Esophagus muscularis mucosa (tissue), 4 donors: ENCODE data around the gene DDHD1.

ENCODE experiments used
- EP300 ChIP-seq: sonication (generic); formaldehyde crosslinking; IDR thresholded peaks from one replicate; pipeline ENCODE4 v1.6.1; 2017; ENCODE audit warnings: antibody characterized with exemption
- POLR2A ChIP-seq: fragments of 450-650 bp; IDR thresholded peaks from one replicate; pipeline ENCODE4 v1.6.1; 2017; ENCODE audit warnings: antibody characterized with exemption, moderate library complexity, mild to moderate bottlenecking, low read depth
- POLR2AphosphoS5 ChIP-seq, 2 donors: sonication (generic); formaldehyde crosslinking; IDR thresholded peaks; one replicate each; pipeline ENCODE4 v1.6.1; 2017; ENCODE audit warnings: antibody characterized with exemption in 2 of 2
- TF ChIP-seq, protein P1 (sequence below), 3 experiments: fragments of 200-600 bp in 2 of 3; fragments of 450-650 bp in 1 of 3; sonication (generic) in 2 of 3; IDR thresholded peaks; one replicate each; pipeline ENCODE4 v1.5.1; 2017 to 2019; ENCODE audit warnings: antibody characterized with exemption in 3 of 3, mild to moderate bottlenecking in 2 of 3, moderate library complexity in 1 of 3

DNA sequence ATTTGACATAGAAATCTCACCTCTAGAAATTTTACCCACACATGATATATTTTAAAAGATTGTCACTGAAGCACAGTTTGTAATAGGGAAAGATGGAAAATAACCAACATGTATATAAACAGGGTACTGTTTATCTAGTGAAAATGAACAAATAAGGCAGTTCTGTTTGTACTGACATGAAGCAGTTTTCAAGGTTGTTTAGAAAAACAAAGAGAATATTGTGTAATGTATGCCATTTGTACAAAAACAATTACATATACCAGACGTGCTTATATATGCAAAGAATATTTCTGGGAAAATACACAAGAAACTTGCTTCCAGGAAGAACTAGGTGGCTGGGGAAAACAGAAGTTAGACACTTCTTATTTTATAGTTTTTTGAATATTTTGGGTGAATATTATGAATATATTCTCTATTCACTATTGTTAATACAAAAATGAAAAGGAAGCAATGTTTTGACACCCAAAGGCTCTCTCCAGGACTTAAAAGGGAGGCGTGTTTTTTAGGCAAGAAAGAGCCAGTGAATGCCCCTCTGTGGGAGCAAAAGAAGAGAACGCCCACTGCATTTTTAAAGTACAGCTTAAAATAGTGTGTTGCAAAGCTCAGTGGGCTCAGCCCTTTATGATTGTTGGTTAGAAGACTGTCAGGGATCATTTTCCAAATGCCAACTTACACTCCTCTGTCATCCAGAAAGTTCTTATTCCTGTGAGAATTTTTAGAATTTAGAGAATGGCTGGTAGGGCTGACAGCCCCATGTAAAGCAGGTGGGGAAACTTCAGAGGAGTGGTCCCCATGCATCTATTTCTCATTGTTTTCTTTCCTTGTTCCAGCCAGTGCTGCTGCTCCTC is 142.7 kb downstream of the DDHD1 start:
- TF ChIP-seq EP300 = no peak
- TF ChIP-seq, protein P1, sequence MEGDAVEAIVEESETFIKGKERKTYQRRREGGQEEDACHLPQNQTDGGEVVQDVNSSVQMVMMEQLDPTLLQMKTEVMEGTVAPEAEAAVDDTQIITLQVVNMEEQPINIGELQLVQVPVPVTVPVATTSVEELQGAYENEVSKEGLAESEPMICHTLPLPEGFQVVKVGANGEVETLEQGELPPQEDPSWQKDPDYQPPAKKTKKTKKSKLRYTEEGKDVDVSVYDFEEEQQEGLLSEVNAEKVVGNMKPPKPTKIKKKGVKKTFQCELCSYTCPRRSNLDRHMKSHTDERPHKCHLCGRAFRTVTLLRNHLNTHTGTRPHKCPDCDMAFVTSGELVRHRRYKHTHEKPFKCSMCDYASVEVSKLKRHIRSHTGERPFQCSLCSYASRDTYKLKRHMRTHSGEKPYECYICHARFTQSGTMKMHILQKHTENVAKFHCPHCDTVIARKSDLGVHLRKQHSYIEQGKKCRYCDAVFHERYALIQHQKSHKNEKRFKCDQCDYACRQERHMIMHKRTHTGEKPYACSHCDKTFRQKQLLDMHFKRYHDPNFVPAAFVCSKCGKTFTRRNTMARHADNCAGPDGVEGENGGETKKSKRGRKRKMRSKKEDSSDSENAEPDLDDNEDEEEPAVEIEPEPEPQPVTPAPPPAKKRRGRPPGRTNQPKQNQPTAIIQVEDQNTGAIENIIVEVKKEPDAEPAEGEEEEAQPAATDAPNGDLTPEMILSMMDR (IDR thresholded peaks at IDR 0.05) = no peak
- TF ChIP-seq POLR2AphosphoS5 (IDR thresholded peaks at IDR 0.05) = no peak
- no peak for TF ChIP-seq POLR2A
